T-helper 1 cell treated with Interleukin-12 subunit alpha and Interleukin-12 subunit beta and Interleukin-4 antibody, amounts not matched to agents 30 μg/mL and 1 μg/mL, for 36 hours (primary cell): ENCODE measurements around the gene SPECC1.

ENCODE experiments used
- H3K27ac Mint-ChIP-seq: one replicate; pipeline ENCODE4 v1.8.0; 2021; ENCODE audit warnings: mild to moderate bottlenecking, mixed read lengths
- H3K27me3 Mint-ChIP-seq: one replicate; pipeline ENCODE4 v1.8.0; 2021; ENCODE audit warnings: low read depth, mixed read lengths
- H3K36me3 Mint-ChIP-seq: one replicate; pipeline ENCODE4 v1.8.0; 2021; ENCODE audit warnings: low read depth, mixed read lengths
- H3K4me1 Mint-ChIP-seq: one replicate; pipeline ENCODE4 v1.8.0; 2021; ENCODE audit warnings: low read depth, mixed read lengths
- H3K4me3 Mint-ChIP-seq: one replicate; pipeline ENCODE4 v1.8.0; 2021; ENCODE audit warnings: mild to moderate bottlenecking, moderate library complexity, mixed read lengths
- H3K9me3 Mint-ChIP-seq: one replicate; pipeline ENCODE4 v1.8.0; 2021; ENCODE audit warnings: mixed read lengths

SPECC1 gene

GRCh38 chr17:20133517-20133916, 124.4 kb downstream of the SPECC1 start:
- H3K4me3 Mint-ChIP-seq = no peak overlapping the region
- no peaks in the 10 kb centered on the region for H3K4me1 Mint-ChIP-seq
- no peaks in the 10 kb centered on the region for H3K36me3 Mint-ChIP-seq
- no peaks in the 10 kb centered on the region for H3K9me3 Mint-ChIP-seq
- no peak overlapping the region for H3K27ac Mint-ChIP-seq
- peaks cover 13% of the 10 kb centered on the region for H3K27me3 Mint-ChIP-seq

- Mint-ChIP-seq H3K27me3 (no peaks in the 10 kb centered on the region), H3K27ac (no peak overlapping the region), H3K9me3 (no peaks in the 10 kb centered on the region), H3K36me3 (no peaks in the 10 kb centered on the region), H3K4me3 (no peak overlapping the region), H3K4me1 (no peaks in the 10 kb centered on the region)
Observed at GRCh38 chr17:20141198-20141972, 132.2 kb downstream of the SPECC1 start.

- Mint-ChIP-seq H3K9me3 (no peaks in the 10 kb centered on the region), H3K36me3 (no peaks in the 10 kb centered on the region), H3K27ac (no peak overlapping the region), H3K4me1 (no peaks in the 10 kb centered on the region), H3K4me3 (no peak overlapping the region), H3K27me3 (no peaks in the 10 kb centered on the region)
Observed at GRCh38 chr17:20142268-20142667, 133.1 kb downstream of the SPECC1 start.

GRCh38 chr17:20143740-20144139, 134.6 kb downstream of the SPECC1 start:
- H3K4me1 Mint-ChIP-seq = no peaks in the 10 kb centered on the region
- no peak overlapping the region for H3K4me3 Mint-ChIP-seq
- no peaks in the 10 kb centered on the region for H3K27me3 Mint-ChIP-seq
- H3K36me3 Mint-ChIP-seq = no peaks in the 10 kb centered on the region
- no peaks in the 10 kb centered on the region for H3K9me3 Mint-ChIP-seq
- H3K27ac Mint-ChIP-seq = no peak overlapping the region

GRCh38 chr17:20145567-20145966, 136.4 kb downstream of the SPECC1 start:
- no peaks in the 10 kb centered on the region for H3K4me1 Mint-ChIP-seq

GRCh38 chr17:20149251-20149650, 140.1 kb downstream of the SPECC1 start:
- no peaks in the 10 kb centered on the region for H3K27me3 Mint-ChIP-seq
- H3K9me3 Mint-ChIP-seq = no peaks in the 10 kb centered on the region

More at GRCh38 chr17:20145567-20145966, 136.4 kb downstream of the SPECC1 start:
- Mint-ChIP-seq H3K27me3 (no peaks in the 10 kb centered on the region), H3K27ac (no peak overlapping the region), H3K9me3 (no peaks in the 10 kb centered on the region), H3K36me3 (no peaks in the 10 kb centered on the region), H3K4me3 (no peak overlapping the region)

GRCh38 chr17:20151174-20151573, 142.0 kb downstream of the SPECC1 start:
- Mint-ChIP-seq H3K9me3 (no peaks in the 10 kb centered on the region), H3K36me3 (no peaks in the 10 kb centered on the region), H3K27me3 (no peaks in the 10 kb centered on the region), H3K27ac (no peak overlapping the region), H3K4me3 (no peak overlapping the region), H3K4me1 (peaks cover 4% of the 10 kb centered on the region)

More at GRCh38 chr17:20149251-20149650, 140.1 kb downstream of the SPECC1 start:
- Mint-ChIP-seq H3K36me3 (no peaks in the 10 kb centered on the region), H3K4me3 (no peak overlapping the region), H3K27ac (no peak overlapping the region), H3K4me1 (no peaks in the 10 kb centered on the region)

- Mint-ChIP-seq H3K27me3 (peaks cover 12% of the 10 kb centered on the region), H3K4me3 (no peak overlapping the region), H3K4me1 (peaks cover 7% of the 10 kb centered on the region), H3K9me3 (no peaks in the 10 kb centered on the region), H3K27ac (no peak overlapping the region), H3K36me3 (no peaks in the 10 kb centered on the region)
Observed at GRCh38 chr17:20153231-20153630, 144.1 kb downstream of the SPECC1 start.

- Mint-ChIP-seq H3K4me1 (peaks cover 7% of the 10 kb centered on the region), H3K27ac (no peak overlapping the region), H3K27me3 (peaks cover 15% of the 10 kb centered on the region), H3K4me3 (no peak overlapping the region), H3K9me3 (no peaks in the 10 kb centered on the region), H3K36me3 (no peaks in the 10 kb centered on the region)
Observed at GRCh38 chr17:20154286-20155000, 145.3 kb downstream of the SPECC1 start.

- H3K27ac Mint-ChIP-seq = no peak overlapping the region
- peaks cover 15% of the 10 kb centered on the region for H3K27me3 Mint-ChIP-seq
- H3K36me3 Mint-ChIP-seq = no peaks in the 10 kb centered on the region
- no peak overlapping the region for H3K4me3 Mint-ChIP-seq
- no peaks in the 10 kb centered on the region for H3K9me3 Mint-ChIP-seq
- peaks cover 7% of the 10 kb centered on the region for H3K4me1 Mint-ChIP-seq
Observed at GRCh38 chr17:20155258-20156195, 146.4 kb downstream of the SPECC1 start.

- Mint-ChIP-seq H3K4me1 (peaks cover 7% of the 10 kb centered on the region), H3K36me3 (no peaks in the 10 kb centered on the region), H3K9me3 (no peaks in the 10 kb centered on the region), H3K27ac (peak overlapping the region; percentile 68), H3K27me3 (peaks cover 15% of the 10 kb centered on the region), H3K4me3 (peak overlapping the region; percentile 83)
Observed at GRCh38 chr17:20156196-20157000, 147.2 kb downstream of the SPECC1 start.

GRCh38 chr17:20157001-20157310, 147.8 kb downstream of the SPECC1 start:
- H3K27ac Mint-ChIP-seq = no peak overlapping the region
- peaks cover 7% of the 10 kb centered on the region for H3K4me1 Mint-ChIP-seq
- H3K4me3 Mint-ChIP-seq = peak overlapping the region; percentile 83
- H3K36me3 Mint-ChIP-seq = no peaks in the 10 kb centered on the region
- H3K9me3 Mint-ChIP-seq = no peaks in the 10 kb centered on the region
- H3K27me3 Mint-ChIP-seq = peaks cover 15% of the 10 kb centered on the region

GRCh38 chr17:20158580-20158979, 149.4 kb downstream of the SPECC1 start:
- Mint-ChIP-seq H3K4me3 (no peak overlapping the region), H3K27ac (no peak overlapping the region), H3K9me3 (no peaks in the 10 kb centered on the region), H3K4me1 (peaks cover 7% of the 10 kb centered on the region), H3K27me3 (peaks cover 15% of the 10 kb centered on the region), H3K36me3 (no peaks in the 10 kb centered on the region)
